Keratinocyte (primary cell): ENCODE results near the gene ANKRD6. TPM values are rescaled to one million over a fixed set of nuclear protein-coding genes. Genes with fewer than 3 reads are reported as not detected.

Experiments used
- DNase-seq: peaks from one replicate; pipeline ENCODE4 v3.0.0-alpha.2; 2011; ENCODE audit warnings: low read depth, missing footprints, low spot score
- FAIRE-seq: peaks from 2 replicates; lab custom pipeline; 2011; peaks lifted over from hg19 to GRCh38; lab: Jason Lieb, UNC
- H2AFZ ChIP-seq: 2 replicates; pipeline ENCODE4 v1.6.0; 2012; ENCODE audit warnings: low read length, control low read depth, inconsistent platforms; ENCODE audit not compliant: control insufficient read depth
- H3K27ac ChIP-seq: 2 replicates; pipeline ENCODE4 v1.5.1; 2011; ENCODE audit warnings: low read length; ENCODE audit not compliant: control insufficient read depth, insufficient read depth
- H3K27me3 ChIP-seq: 3 replicates; pipeline ENCODE4 v1.6.0; 2011; ENCODE audit warnings: low read length; ENCODE audit not compliant: control insufficient read depth, insufficient read depth; ENCODE audit errors: extremely low read depth
- H3K36me3 ChIP-seq, 2 experiments: 2 replicates in 1 of 2; 3 replicates in 1 of 2; pipeline ENCODE4 v1.5.1; 2011; ENCODE audit warnings: low read length in 2 of 2, mild to moderate bottlenecking in 1 of 2; ENCODE audit not compliant: control insufficient read depth in 2 of 2, insufficient read depth in 2 of 2; ENCODE audit errors: extremely low read depth in 1 of 2
- H3K4me1 ChIP-seq: 3 replicates; pipeline ENCODE4 v1.5.1; 2011; ENCODE audit warnings: low read length; ENCODE audit not compliant: control insufficient read depth, insufficient read depth; ENCODE audit errors: extremely low read depth
- H3K4me2 ChIP-seq: 3 replicates; pipeline ENCODE4 v1.6.0; 2011; ENCODE audit warnings: low read depth, low read length; ENCODE audit not compliant: control insufficient read depth, insufficient read depth; ENCODE audit errors: extremely low read depth
- H3K4me3 ChIP-seq, 3 experiments: fragments of 200-600 bp in 1 of 3; sonication (generic) in 1 of 3; 2 replicates in 2 of 3; 3 replicates in 1 of 3; pipeline ENCODE4 v1.5.1; 2011 to 2016; ENCODE audit warnings: low read length in 3 of 3, mild to moderate bottlenecking in 3 of 3, control low read depth in 2 of 3, inconsistent platforms in 1 of 3, low read depth in 1 of 3, mixed read lengths in 1 of 3, mixed run types in 1 of 3, moderate library complexity in 1 of 3; ENCODE audit not compliant: control insufficient read depth in 2 of 3, insufficient read depth in 2 of 3; ENCODE audit errors: extremely low read depth in 1 of 3
- H3K79me2 ChIP-seq: 2 replicates; pipeline ENCODE4 v1.6.0; 2012; ENCODE audit warnings: low read length; ENCODE audit not compliant: control insufficient read depth, insufficient read depth
- H3K9ac ChIP-seq: 3 replicates; pipeline ENCODE4 v1.6.0; 2011; ENCODE audit warnings: low read length; ENCODE audit not compliant: control insufficient read depth, insufficient read depth; ENCODE audit errors: extremely low read depth
- H3K9me1 ChIP-seq: 3 replicates; pipeline ENCODE4 v1.6.0; 2011; ENCODE audit warnings: low read length; ENCODE audit not compliant: control insufficient read depth, insufficient read depth; ENCODE audit errors: extremely low read depth
- H3K9me3 ChIP-seq: 2 replicates; pipeline ENCODE4 v1.5.1; 2012; ENCODE audit warnings: low read depth, low read length; ENCODE audit not compliant: control insufficient read depth
- H4K20me1 ChIP-seq: 3 replicates; pipeline ENCODE4 v1.6.0; 2011; ENCODE audit warnings: low read length; ENCODE audit not compliant: control insufficient read depth, insufficient read depth; ENCODE audit errors: extremely low read depth
- EZH2 ChIP-seq: IDR thresholded peaks from one replicate; pipeline ENCODE4 v1.6.1; 2012; ENCODE audit warnings: inconsistent platforms, mild to moderate bottlenecking, low read length, moderate library complexity
- dilution Hi-C: fragments of 300-500 bp; cut with MboI; formaldehyde crosslinking; loops from one replicate; pipeline ENCODE4 v1.7.0; 2020; ENCODE audit warnings: low sequenced_read_pairs; ENCODE audit not compliant: extremely low pct_ligation_motif_present
- polyA minus RNA-seq, 3 experiments: library from RNA; depleted of rRNA, polyadenylated mRNA; stranded (reverse); fragments of >200 nt; gene quantifications; 1 replicate in 1 of 3; 2 replicates in 1 of 3; 3 replicates in 1 of 3; pipeline ENCODE4 v1.2.3, GENCODE V29; 2011
- polyA plus RNA-seq, 5 experiments: library from polyadenylated mRNA; depleted of rRNA in 3 of 5; stranded (reverse) in 3 of 5; stranded (forward) in 1 of 5; unstranded in 1 of 5; fragments of >200 nt; gene quantifications; 1 replicate in 1 of 5; 2 replicates in 3 of 5; 3 replicates in 1 of 5; pipeline versions ENCODE4 v1.2.1 to v1.2.3, GENCODE V29; 2011 to 2012; ENCODE audit warnings: missing spikeins in 2 of 5, low read depth in 1 of 5, low replicate concordance in 1 of 5
- TF ChIP-seq, protein P1 (sequence below), 3 experiments: IDR thresholded peaks in 1 of 3; conservative IDR thresholded peaks in 1 of 3; optimal IDR thresholded peaks in 1 of 3; 2 replicates in 2 of 3; 3 replicates in 1 of 3; pipeline versions ENCODE3 to v1.5.1; 2011; ENCODE audit warnings: low read length in 3 of 3, mild to moderate bottlenecking in 3 of 3, moderate library complexity in 2 of 3, control low read depth in 1 of 3, inconsistent platforms in 1 of 3; ENCODE audit not compliant: insufficient read depth in 2 of 3; ENCODE audit errors: extremely low read depth in 1 of 3

Gene ANKRD6
- 5.7 to 9.4 TPM (median 5.8 TPM) in 3 replicates for polyA plus RNA-seq
- 2.1 TPM for polyA plus RNA-seq (2011; ENCODE audit: low read depth)
- 6.7 and 7.1 TPM in 2 replicates for polyA plus RNA-seq (2011; cell fraction: cytosol; rRNA removed)
- 17.3 and 19.7 TPM in 2 replicates for polyA plus RNA-seq (2011; cell fraction: nucleus; rRNA removed)
- 0.95 and 5.9 TPM in 2 replicates for polyA plus RNA-seq (2012; ENCODE audit: low replicate concordance)
- 10.6 to 13.9 TPM (median 11.1 TPM) in 3 replicates for polyA minus RNA-seq
- 10.2 TPM for polyA minus RNA-seq (2011; cell fraction: cytosol; rRNA and poly(A)+ RNA removed)
- polyA minus RNA-seq (2011; cell fraction: nucleus; rRNA and poly(A)+ RNA removed) = 8.2 and 12.6 TPM in 2 replicates

DNA sequence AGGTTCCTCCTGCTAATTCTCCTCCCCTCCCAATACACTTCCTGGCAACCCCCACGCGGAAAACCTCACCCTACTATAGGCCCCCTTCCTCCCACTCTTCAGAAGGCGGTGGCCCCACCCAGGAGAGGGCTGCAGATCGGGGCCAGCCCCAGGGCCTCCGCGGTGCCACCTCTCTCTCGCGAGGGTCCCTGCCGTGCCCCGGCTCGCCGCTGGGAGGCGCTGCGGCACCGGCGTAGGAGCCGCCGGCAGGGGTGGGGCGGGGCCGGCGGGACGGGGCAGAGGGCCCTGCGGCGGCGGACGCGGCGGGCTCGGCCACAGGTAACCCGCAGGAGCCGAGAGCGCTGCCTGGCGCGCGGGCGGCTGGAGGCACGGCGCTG, at the start of gene ANKRD6:
ANKRD6 (plus strand) TSS at position 278 of the 377 bp plus-strand sequence. CDS start 133,825 bp downstream, outside the sequence.
- Histone ChIP-seq H3K4me1 (peaks cover 5% of the 10 kb centered on the region), H3K4me2 (peak within 1 kb of the TSS; percentile 76), H3K36me3 (no peaks in the 10 kb centered on the region), H3K9me3 (no peaks in the 10 kb centered on the region), H2AFZ (peak within 1 kb of the TSS; percentile 73), H3K4me3 (peak within 1 kb of the TSS; percentile 62 to 65 (median 63)), H3K9ac (peak within 1 kb of the TSS; percentile 48), H3K79me2 (no peaks in the 10 kb centered on the region), H3K27ac (no peak within 1 kb of the TSS), H3K27me3 (peaks cover 14% of the 10 kb centered on the region), H3K9me1 (no peaks in the 10 kb centered on the region), H4K20me1 (no peaks in the 10 kb centered on the region)
- TF ChIP-seq, protein P1, sequence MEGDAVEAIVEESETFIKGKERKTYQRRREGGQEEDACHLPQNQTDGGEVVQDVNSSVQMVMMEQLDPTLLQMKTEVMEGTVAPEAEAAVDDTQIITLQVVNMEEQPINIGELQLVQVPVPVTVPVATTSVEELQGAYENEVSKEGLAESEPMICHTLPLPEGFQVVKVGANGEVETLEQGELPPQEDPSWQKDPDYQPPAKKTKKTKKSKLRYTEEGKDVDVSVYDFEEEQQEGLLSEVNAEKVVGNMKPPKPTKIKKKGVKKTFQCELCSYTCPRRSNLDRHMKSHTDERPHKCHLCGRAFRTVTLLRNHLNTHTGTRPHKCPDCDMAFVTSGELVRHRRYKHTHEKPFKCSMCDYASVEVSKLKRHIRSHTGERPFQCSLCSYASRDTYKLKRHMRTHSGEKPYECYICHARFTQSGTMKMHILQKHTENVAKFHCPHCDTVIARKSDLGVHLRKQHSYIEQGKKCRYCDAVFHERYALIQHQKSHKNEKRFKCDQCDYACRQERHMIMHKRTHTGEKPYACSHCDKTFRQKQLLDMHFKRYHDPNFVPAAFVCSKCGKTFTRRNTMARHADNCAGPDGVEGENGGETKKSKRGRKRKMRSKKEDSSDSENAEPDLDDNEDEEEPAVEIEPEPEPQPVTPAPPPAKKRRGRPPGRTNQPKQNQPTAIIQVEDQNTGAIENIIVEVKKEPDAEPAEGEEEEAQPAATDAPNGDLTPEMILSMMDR (optimal IDR thresholded peaks at IDR 0.05 in 1 of 3, IDR thresholded peaks at IDR 0.05 in 1 of 3, conservative IDR thresholded peaks at IDR 0.05 in 1 of 3; ENCODE audit: extremely low read depth in 1 of 3, insufficient read depth in 2 of 3, low read length in 3 of 3) = peak; percentile 61 to 94 (median 73)
- no peak for TF ChIP-seq EZH2
- DNase-seq (no peak), FAIRE-seq (no peak)
- dilution Hi-C loops = loop anchor here (10.0 kb wide), 1 partner anchor 192 kb away; no protein-coding TSS in a partner anchor

DNA sequence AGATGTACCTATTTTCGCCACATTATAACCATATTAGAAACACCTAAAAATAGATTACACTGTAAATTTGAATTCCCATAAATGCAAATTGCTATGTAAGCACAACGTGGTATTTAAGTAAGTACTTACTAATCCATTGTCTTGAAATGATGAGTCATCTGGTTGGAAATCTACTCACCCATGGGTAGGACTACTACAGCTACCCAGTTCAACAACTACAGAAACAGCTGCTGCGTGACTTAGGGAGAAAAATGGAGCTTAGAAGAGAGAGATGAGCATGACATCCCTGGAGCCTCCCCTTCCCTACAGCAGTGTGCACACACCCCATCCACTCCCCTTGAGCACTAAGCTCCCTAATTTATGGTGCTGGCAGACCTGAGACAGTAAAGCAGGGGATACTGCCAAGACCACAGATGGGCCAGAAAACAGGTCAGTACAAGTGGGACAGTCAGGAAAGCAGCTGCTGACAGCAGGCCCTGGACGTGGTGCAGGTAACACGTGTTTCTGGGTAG, 47.7 kb upstream of the ANKRD6 start:
- Histone ChIP-seq H3K27ac (no peak overlapping the region), H3K9me3 (no peaks in the 10 kb centered on the region), H3K4me1 (peaks cover 9% of the 10 kb centered on the region), H4K20me1 (no peaks in the 10 kb centered on the region), H3K4me2 (peak overlapping the region; percentile 40), H3K9me1 (no peaks in the 10 kb centered on the region), H2AFZ (peak overlapping the region; percentile 45), H3K79me2 (no peaks in the 10 kb centered on the region), H3K36me3 (no peaks in the 10 kb centered on the region), H3K27me3 (no peaks in the 10 kb centered on the region), H3K4me3 (no peak overlapping the region), H3K9ac (no peak overlapping the region)
- dilution Hi-C loops = no loop called here
- no peak for TF ChIP-seq EZH2
- TF ChIP-seq, protein P1 (optimal IDR thresholded peaks at IDR 0.05 in 1 of 3, IDR thresholded peaks at IDR 0.05 in 1 of 3, conservative IDR thresholded peaks at IDR 0.05 in 1 of 3; ENCODE audit: extremely low read depth in 1 of 3, insufficient read depth in 2 of 3, low read length in 3 of 3) = no peak
- peak; percentile 90 for FAIRE-seq
- DNase-seq = peak; percentile 87
